GM18861 (cell line): ENCODE measurements around the gene MTMR12.
"Not testable (repeated sequence)": the region's sequence is repeated elsewhere in the genome, so short reads cannot be mapped to it uniquely, and the experiment has no call there.

Experiments used
- ATAC-seq: cut with Tn5 transposase; IDR thresholded peaks from one replicate; pipeline ENCODE4 v1.9.1; 2021; ENCODE audit not compliant: unreplicated experiment

Gene MTMR12

GRCh38 chr5:32299059-32299677 lies 13.6 kb downstream of the MTMR12 start:
- no peak for ATAC-seq

GRCh38 chr5:32298059-32298415 lies 14.7 kb downstream of the MTMR12 start:
- ATAC-seq = peak; percentile 56

- ATAC-seq = no peak
Measured at GRCh38 chr5:32297181-32298058, 15.3 kb downstream of the MTMR12 start.

GRCh38 chr5:32295966-32296772 lies 16.6 kb downstream of the MTMR12 start:
- ATAC-seq = not testable (repeated sequence)

- no peak for ATAC-seq
Measured at GRCh38 chr5:32291591-32291990, 21.1 kb downstream of the MTMR12 start.

GRCh38 chr5:32290922-32291321 lies 21.8 kb downstream of the MTMR12 start:
- ATAC-seq = peak; percentile 67

GRCh38 chr5:32290501-32290900 lies 22.2 kb downstream of the MTMR12 start:
- not testable (repeated sequence) for ATAC-seq

GRCh38 chr5:32289986-32290385 lies 22.8 kb downstream of the MTMR12 start:
- ATAC-seq = not testable (repeated sequence)

GRCh38 chr5:32288135-32288534 lies 24.6 kb downstream of the MTMR12 start:
- not testable (repeated sequence) for ATAC-seq

GRCh38 chr5:32287525-32287924 lies 25.2 kb downstream of the MTMR12 start:
- ATAC-seq = not testable (repeated sequence)

GRCh38 chr5:32285510-32286138 lies 27.1 kb downstream of the MTMR12 start:
- no peak for ATAC-seq

GRCh38 chr5:32283539-32284377 lies 29.0 kb downstream of the MTMR12 start:
- no peak for ATAC-seq

GRCh38 chr5:32283061-32283460 lies 29.7 kb downstream of the MTMR12 start:
- no peak for ATAC-seq

GRCh38 chr5:32282633-32283032 lies 30.1 kb downstream of the MTMR12 start:
- ATAC-seq = no peak

- not testable (repeated sequence) for ATAC-seq
Measured at GRCh38 chr5:32281378-32282133, 31.2 kb downstream of the MTMR12 start.

- ATAC-seq = peak; percentile 78
Measured at GRCh38 chr5:32280656-32281081, 32.1 kb downstream of the MTMR12 start.

GRCh38 chr5:32279786-32280185 lies 33.0 kb downstream of the MTMR12 start:
- ATAC-seq = no peak

- ATAC-seq = no peak
Measured at GRCh38 chr5:32279223-32279622, 33.5 kb downstream of the MTMR12 start.

GRCh38 chr5:32278406-32278805 lies 34.3 kb downstream of the MTMR12 start:
- no peak for ATAC-seq
